HG02884 (cell line): Measurements from ENCODE around the gene AEBP1.

Source experiments
- ATAC-seq: cut with Tn5 transposase; IDR thresholded peaks from one replicate; pipeline ENCODE4 v1.9.1; 2021; ENCODE audit warnings: mild to moderate bottlenecking, moderate library complexity; ENCODE audit not compliant: unreplicated experiment

Gene AEBP1

DNA sequence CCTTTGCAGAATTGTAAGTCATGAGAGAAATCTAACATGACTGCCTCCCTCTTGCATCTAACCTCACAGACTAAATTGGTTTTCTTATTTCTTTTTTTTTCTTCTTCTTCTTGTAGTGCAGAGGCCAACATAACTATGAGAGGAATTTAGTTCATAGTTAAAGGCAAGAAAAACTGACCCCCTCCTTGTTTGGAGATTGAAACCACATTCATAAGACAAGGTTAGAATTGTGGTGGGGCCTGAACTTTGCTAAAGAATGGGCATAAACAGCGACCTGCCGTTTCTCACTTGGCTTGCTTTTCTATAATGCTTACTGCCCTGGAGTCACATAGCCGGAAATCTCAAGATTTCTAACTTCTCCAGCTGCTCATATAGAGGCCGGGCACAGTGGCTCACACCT is 19.4 kb upstream of the AEBP1 start:
- ATAC-seq, result no peak

DNA sequence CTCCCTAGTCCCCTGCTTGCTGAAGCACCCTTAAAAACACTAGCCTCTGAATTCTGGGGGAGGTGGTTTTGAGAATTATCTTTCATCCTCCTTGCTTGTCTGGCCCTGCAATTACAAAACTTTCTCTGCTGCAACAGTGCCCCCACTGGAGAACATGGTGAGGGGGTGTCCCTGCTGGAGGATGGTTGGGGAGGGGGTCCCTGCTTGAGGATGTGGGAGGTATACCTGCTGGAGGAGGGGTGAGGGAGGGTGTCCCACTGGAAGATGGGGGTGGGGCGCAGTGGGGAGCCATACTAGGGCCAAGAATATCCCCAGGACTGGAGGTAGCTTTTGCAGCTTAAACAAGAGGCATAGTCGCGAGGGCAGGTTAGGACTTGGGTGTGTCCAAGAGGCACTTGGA is 18.6 kb upstream of the AEBP1 start:
- no peak for ATAC-seq

DNA sequence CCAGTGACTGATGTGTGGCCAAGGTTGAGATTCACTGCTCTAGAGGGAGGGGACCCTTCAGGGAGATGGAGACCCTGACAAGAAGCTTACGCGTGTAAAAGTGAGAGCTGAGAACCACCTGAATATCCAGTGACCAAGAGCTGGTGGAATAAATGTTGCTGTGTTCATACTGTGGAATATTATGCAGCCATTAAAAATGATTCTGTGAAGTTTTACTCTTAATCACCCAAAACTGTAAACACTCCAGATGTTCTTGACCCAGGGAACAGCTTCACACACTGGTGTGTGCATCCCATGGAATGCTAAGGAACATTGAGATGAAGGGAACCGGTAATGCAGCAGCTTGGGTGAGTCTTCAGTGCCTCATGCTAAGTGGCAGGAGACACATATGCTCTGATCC is 17.5 kb upstream of the AEBP1 start:
- ATAC-seq, result no peak

DNA sequence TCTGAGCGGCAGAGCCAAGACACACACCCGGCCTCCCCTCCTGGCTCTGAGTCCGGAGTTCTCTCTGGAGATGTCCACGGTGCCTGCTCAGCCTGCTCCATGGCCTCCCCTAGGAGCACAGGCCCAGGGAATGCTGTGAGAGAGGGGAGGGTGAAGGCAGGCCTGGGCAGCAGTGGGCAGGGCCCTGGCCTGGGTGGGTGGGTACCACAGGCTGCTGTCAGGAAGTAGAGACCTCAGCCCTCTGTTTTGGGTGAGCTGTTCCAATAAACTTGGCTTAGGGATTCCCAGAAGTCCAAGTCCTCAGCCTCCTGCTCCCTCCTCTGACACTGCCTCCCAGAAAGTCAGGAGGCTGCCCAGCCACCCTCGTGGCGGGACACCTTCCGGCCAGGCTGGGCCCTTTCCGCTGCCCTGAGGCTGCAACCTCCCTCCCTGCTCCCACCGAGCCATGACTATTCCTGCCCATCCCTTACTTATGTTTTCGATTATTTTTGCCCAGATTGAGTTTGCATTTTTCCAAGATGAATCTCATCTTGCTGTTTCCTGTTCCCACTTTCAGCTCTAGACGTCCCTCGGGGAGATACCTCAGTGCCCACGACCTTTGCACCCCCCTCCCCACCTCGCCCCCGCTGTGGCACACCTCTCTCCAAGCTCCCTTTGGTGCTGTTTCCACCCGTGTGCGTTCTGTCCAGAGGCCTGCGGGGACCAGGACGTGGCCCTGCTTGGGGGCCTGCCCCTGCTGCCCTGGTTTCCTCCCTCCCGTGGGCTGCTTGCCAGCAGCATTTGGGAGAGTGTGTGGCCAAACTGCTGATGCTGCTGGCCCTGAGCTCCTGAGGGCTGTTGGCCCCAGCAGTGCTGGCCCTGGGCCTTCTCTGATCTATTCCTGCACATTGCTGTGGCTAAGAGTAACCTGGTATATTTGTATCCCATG is 16.0 kb upstream of the AEBP1 start:
- ATAC-seq, result no peak

DNA sequence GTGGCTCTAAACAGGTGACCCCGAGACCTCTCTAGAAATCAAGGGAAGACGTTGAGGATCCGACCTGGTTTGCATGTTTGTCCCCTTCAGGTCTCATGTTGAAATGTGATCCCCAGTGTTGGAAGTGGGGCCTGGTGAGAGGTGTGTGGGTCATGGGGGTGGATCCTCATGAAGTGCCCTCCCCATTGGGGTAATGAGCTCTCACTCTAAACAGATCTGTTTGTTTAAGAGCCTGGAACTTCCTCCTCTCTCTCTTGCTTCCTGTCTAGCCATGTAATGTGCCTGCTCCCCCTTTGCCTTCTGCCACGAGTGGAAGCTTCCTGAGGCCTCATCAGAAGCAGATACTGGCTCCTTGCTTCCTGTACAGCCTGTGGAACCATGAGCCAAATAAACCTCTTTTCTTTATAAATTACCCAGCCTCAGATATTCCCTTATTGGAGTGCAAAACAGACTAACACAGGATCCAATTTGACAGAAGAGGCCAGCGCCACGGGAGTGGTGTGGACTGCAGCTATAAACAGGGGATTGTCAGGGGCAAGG is 11.0 kb upstream of the AEBP1 start:
- ATAC-seq, result no peak

DNA sequence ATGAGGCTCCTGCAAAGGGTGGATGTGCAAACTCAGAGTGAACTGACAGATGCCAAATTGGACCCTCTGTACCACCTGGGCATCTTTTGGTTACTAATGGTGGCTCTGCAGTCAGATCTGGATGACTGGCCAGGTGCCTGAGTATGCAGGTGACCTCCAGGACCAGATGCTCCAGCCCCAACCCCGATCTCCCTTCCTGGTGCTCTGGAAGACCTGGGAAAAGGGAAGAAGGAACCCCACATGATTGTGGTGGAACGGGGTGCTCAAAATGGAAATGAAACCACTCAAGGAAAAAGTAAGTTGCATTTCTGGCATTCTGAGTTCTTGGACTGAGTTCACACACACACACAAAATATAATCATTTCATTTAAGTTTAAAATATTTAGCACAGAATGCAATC is 9.8 kb upstream of the AEBP1 start:
- ATAC-seq, result no peak

DNA sequence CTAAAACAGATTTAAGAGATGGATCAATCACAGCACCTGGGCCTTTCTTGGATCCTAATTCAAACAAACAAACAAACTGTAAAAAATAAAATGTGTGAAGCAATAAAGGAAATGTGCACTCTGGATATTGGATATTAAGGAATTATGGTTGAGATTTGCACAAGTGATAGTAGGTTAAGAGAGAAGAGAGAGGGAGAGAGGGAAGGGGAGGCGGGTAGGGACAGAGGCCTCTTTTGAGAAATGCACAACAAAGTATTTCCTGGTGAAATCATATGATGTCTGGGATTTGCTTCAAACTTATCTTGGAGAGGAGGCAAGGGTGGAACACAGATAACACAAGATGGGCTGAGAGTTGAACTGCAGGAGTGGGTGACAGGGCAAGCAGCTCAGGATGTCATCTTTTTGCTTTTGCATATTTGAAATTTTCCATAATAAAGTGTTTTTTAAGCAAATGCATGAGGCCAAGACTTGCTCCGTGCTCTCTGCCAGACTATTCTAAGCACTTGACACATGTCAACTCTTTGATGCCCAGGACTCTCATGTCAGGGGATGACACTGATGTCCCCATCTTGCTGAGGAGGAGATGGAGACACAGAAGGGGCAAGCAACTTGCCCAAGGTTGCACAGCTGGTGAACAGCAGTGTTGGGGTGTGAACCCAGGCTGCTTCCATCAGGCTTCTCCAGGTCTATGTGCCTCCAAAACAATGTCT is 9.1 kb upstream of the AEBP1 start:
- ATAC-seq, result no peak

DNA sequence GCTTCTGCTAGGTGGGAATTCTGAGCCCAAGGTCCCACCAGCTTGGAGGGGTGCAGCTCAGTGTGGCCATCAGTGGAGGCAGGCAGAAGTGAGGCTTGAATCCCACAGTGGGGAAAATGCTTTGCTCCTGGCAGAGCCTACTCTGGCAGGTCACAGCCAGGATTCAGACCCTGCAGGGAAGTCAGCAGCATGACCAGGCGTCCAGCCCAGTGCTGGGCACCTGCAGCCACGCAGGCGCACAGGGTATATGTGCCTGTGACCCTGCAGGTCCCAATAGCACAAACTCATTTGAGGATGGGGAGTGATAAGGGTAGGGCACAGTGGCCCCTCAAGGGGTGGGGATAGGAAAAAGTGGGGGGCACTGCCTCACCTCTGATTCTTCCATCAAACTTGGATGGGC is 8.4 kb upstream of the AEBP1 start:
- no peak for ATAC-seq

DNA sequence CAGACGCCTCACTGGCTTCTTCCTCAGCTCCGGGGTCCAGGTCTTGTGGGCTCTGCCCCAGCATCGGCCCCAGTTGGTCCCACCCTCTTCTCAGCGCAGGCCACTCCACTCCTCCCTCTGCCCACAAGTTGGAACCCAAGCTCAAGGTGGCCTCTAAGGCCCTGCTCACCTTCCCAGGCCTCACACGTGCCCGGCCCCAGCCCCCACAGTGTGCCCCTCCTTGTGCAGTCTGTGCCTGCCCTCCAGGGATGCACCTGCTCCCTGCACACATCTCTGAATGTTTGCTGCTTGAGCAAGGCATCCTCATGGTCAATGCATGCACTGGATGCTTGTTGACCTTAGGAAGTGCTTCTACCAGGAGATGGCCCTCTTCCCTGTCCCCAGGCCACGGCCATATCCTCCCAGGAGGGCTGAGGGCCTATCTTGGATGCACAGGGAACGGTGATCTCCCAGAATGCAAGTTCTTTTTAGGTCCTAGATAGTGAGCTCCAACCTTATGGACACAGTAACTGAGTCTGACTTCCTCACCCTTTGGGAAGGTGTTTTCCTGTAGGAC is 7.7 kb upstream of the AEBP1 start:
- no peak for ATAC-seq

DNA sequence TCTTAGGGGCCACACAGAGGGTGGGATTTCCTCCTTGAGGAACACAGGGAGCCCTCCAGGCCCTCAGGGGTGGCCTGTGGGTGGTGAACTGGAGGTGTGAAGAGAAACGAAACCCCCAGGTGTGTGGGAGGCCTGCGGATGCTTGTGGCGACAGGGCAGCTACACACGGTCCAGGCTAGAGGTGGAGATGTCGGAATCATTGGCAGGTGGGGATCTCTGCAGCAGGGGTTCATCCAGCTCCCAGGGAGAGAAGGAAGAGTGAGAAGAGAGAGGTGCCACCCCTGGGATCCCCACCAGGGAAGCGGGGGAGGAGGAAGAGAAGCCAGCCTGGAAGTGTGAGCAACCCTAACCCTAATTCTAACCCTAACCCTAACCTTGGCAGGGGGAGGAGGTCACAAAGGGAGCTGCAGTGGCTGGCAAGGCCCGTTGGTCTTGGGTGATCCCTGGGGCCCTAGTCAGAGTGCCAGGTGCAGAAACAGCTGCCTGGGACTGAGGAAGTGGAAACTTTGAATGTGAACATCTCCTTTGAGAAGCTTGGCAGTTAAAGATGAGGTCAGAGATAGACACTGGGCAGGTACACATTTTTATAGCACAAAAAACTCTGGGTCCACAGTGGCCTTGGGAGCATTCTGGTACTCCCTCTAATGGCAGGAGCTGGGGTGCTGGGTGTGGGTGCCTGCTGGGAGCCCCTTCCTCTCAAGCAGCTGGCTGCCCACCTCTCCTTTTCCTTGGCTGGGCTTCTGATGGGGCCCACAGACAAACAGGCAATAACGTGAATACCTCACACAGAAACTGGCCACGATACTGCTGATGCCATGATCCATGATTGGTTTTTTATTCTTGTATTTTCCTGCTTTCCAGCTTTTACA is 6.8 kb upstream of the AEBP1 start:
- peak; percentile 62 for ATAC-seq

DNA sequence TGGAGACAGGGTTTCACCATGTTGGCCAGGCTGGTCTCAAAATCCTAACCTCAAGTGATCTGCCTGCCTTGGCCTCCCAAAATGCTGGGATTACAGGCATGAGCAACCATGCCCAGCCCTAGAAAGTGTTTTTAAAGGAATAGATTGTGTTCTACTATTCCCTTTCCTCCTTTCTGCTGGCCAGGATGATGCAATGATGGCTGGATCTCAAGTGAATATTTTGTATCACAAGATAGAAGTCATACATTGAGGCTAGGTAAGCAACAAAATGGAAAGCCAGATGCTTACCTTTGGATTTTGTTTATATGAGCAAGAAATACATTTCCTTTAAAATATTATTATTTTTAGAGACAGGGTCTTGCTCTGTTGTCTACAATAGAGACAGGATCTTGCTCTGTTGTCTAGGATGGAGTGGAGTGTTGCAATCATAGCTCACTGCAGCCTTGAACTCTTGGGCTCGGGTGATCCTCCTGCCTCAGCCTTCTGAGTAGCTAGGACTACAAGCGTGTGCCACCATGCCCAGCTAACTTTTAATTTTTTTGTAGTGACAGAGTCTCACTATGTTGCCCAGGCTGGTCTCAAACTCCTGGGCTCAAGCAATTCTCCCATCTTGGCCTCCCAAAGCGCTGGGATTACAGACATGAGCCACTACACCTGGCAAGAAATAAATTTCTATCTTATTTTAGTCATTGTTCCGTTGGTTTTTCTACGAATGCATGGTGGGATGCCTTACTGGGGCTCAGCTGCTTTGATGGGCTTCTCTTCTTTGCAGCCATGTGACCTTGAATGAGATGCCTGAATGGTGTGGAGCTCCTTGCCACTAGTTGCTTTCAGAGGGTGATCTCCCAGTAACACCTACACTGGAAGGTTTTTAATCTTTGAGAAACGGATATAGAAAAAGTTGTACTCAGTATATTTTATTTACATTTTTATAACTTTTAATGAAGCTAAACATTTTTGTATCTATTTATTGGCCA is 5.8 kb upstream of the AEBP1 start:
- no peak for ATAC-seq

DNA sequence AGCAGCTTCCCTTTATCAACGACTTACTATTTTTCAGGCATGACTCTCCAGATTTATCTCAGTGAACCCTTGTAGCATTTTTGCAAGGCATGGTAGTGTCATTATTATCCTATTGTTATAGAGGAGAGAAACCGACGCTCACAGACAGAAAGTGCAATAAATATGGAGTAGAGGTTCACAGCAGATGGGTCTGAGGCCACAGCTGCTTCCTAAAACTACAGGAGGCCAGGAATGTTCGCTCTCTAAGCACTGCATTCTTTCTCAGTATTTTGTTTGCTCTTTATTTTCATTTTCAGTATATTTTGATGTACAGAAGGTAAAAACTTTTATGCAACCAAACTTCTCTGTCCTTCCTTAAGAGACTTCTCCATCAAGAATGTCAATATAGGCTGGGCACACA is 4.5 kb upstream of the AEBP1 start:
- ATAC-seq, result no peak

DNA sequence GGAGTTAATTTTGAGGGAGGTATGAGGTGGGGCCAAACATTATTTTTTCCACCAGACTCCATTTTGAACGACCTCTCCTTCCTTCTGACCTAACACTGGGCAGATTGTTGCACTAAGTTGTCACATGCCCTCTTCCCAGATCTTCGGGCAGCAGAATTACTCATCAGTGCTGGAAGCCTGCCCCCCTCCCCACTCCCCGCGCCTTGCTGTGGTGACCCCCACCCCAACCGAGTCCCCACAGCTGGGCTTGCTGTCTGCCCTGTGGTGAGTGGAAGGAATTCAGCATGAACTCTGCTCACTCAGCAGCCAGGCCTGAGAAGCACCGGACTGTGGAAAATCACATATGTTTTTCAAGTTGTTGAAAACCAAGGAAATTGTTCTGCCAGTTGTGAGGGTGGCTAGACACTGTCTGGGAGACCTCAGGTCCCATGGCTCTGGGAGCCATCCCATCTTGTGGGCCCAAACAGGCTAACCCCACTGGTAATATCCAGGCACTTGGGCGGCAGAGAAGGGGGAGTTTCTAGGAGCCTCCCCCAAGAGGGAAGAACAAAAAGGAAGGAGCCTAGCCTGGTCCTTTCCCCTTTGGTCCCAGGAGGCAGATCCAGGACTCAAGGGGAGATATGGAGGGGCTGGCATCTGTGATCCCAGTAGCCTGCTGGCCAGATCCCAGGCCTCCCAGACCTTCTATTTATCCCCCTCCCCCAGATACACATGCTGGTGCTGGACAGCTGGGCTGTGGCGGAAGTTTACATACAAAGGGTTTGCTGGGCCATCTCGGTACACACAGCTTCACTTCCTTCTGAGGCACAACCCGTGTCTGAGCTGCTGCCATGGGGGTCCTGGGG is 3.5 kb upstream of the AEBP1 start:
- no peak for ATAC-seq

DNA sequence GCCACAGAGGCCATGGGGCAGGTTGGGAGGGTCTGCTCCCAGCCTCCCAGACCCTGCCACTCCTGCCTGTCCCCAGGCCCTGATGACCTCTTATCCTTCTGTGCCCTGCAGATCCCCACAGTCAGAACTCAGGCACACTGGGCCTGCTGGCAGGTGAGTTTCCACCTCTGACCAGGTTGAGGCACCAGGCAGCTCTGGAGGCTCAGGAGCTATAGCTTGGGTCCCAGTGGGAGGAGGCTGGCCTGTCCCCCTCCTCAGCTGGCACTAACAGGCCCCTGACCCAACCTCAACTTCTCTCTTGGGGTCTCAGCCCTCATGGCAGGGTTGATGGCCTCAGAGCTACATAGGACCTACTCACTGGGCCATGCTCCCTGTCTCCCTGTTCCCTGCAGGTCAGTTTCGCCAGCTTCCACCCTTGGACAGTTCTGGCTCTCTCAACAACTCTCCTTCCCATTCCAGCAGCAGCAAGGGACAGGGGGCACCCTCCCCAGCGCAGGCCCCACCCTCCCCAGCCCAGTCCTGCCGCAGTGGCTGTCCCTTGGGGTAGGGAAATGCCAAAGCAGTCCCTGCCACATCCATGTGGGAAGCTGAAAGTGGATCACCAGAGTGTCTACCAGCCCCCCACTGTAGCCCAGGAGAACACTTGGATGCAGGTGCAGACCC is 2.7 kb upstream of the AEBP1 start:
- ATAC-seq, result no peak

DNA sequence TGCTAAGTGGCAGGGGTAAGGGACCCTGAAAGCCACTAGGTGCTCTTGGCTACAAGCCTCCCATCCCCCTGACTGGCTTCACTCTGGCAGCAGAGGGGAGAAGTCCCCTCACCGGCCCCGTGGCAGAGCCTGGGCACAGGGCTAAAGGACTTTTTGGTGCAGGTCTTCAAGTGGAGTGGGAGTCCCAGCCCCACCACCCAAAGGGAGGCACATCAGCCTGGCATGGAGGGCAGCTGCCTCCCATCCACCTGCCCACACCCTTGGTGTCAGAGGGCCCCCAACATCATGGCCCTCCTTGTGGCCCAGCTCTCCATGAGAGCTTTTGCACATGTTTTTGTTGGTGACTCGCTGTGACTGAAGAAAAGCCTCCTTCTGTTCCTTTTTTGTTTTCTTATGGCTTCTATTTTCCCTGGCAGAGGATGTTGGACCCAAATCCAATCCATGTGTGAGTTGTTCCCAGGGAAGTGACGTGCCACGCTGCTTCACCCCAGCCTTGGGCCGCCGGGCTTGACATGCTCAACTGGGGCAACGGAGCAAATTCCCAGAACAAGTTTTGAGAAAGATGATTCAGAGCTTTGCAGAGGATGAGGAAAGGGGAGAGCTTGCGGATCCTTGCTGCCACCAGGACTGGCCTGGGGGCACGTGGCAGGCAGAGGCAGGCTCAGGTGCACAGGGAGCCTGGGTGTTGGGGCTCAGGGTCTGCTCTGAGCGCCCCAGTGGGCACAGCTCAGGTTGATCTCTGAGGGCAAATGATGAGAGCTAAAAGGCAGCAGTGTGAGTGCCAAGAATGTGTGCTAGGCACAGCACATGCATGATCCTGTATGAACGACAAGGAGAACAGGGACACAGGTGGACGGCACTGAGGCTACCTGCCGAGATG is 1.9 kb upstream of the AEBP1 start:
- no peak for ATAC-seq

DNA sequence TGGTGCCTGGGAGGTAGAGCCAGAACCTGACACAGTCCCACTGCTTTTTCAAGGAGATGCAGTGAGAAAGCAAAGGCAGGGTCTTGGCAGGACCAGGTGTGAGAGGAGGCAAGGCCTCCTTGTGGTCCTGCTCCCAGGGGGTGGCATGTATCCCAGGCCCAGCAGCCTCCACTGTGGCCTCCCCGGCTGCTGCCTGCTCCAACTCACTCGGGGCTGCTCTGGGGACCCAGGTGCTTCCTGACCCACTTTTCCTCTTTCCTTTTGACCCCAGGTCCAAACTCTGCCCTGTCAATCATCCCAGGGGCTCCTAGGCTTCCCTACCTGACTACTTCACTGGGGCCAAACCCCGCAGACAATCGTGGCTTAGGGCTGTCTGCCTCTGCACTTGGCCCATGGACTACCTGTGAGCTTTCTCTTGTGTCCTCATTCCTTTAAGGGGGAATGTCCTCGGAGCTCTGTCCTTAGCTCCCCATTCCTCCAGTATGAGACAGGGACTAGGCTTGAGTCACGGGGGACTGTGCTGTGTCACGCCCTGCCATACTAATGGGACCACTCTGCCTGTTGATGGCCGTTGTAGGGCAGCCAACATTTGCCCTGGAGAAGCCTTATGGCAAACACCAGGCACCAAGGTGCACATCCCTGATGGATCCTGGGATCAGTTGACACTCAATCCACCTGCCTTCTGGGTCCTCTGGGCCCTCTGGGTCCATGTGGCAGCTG is 1.1 kb upstream of the AEBP1 start:
- no peak for ATAC-seq

DNA sequence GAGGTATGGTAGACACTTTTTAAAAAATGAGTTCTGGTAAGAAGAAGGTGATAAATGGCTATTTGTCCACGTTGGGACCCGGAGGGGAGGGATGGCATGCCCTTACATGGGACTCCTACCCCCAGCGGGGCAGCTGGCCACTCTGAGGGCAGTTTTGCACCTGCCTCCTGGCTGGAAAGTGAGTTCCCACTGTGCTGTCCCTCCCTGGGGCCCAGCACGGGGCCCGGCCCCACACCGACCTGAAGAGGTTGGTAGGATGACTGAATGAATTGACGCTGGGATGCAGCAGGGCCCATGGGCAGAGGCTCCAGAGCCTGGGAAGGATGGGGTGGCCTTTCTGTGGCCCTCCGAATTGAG is 601 bp upstream of the AEBP1 start:
- no peak for ATAC-seq
